CD4-positive, alpha-beta T cell (primary cell): ENCODE results near the gene CA7. TPM values are rescaled to one million over a fixed set of nuclear protein-coding genes. Genes with fewer than 3 reads are reported as not detected.

ENCODE experiments used
- ATAC-seq: fragments of 200-7000 bp; cut with Tn5 transposase; one replicate; pipeline ENCODE4 v1.10.0; 2022; ENCODE audit warnings: mild to moderate bottlenecking; ENCODE audit not compliant: poor library complexity
- CTCF ChIA-PET: fragments of 350-600 bp; sonication (Branson Sonifier 250); formaldehyde crosslinking; loops from one replicate; lab custom pipeline; 2021; ENCODE audit warnings: antibody characterized with exemption, inconsistent platforms; lab: Charles Lee
- POLR2A ChIA-PET: fragments of 350-600 bp; sonication (Branson Sonifier 250); formaldehyde crosslinking; loops from one replicate; lab custom pipeline; 2021; ENCODE audit warnings: antibody characterized with exemption, inconsistent platforms; lab: Charles Lee
- DNase-seq, 14 experiments: peaks; one replicate each; pipeline ENCODE4 v3.0.0-alpha.2; 2013 to 2020; ENCODE audit warnings: mixed read lengths in 2 of 14
- H3K27ac ChIP-seq, 2 donors: one replicate each; pipeline versions ENCODE4 v1.5.1 to v1.7.0; 2013; ENCODE audit warnings: low read length in 2 of 2, low read depth in 1 of 2, mild to moderate bottlenecking in 1 of 2
- H3K27me3 ChIP-seq, 2 experiments: 1 replicate in 1 of 2; 2 replicates in 1 of 2; pipeline versions ENCODE4 v1.6.1 to v1.7.0; 2013; ENCODE audit warnings: low read length in 2 of 2, control low read depth in 1 of 2, mild to moderate bottlenecking in 1 of 2, moderate library complexity in 1 of 2; ENCODE audit not compliant: insufficient read depth in 2 of 2, control insufficient read depth in 1 of 2
- H3K36me3 ChIP-seq: one replicate; pipeline ENCODE4 v1.6.1; 2013; ENCODE audit warnings: low read length, control low read depth; ENCODE audit not compliant: insufficient read depth
- H3K4me1 ChIP-seq: one replicate; pipeline ENCODE4 v1.6.1; 2013; ENCODE audit warnings: low read length, control low read depth; ENCODE audit not compliant: insufficient read depth
- H3K4me3 ChIP-seq: one replicate; pipeline ENCODE4 v1.5.1; 2013; ENCODE audit warnings: mild to moderate bottlenecking, low read length, moderate library complexity
- H3K9me3 ChIP-seq, 2 experiments: 1 replicate in 1 of 2; 2 replicates in 1 of 2; pipeline versions ENCODE4 v1.6.1 to v1.7.0; 2013; ENCODE audit warnings: low read length in 2 of 2, mild to moderate bottlenecking in 2 of 2, control low read depth in 1 of 2, moderate library complexity in 1 of 2; ENCODE audit not compliant: control insufficient read depth in 1 of 2, insufficient read depth in 1 of 2
- H3K27ac Mint-ChIP-seq: one replicate; pipeline ENCODE4 v1.8.0; 2020; ENCODE audit warnings: mixed read lengths
- H3K27me3 Mint-ChIP-seq: one replicate; pipeline ENCODE4 v1.8.0; 2021; ENCODE audit warnings: mixed read lengths
- H3K36me3 Mint-ChIP-seq: one replicate; pipeline ENCODE4 v1.8.0; 2021; ENCODE audit warnings: low read depth, mixed read lengths
- H3K4me1 Mint-ChIP-seq: one replicate; pipeline ENCODE4 v1.8.0; 2021; ENCODE audit warnings: low read depth, mixed read lengths
- H3K4me3 Mint-ChIP-seq: one replicate; pipeline ENCODE4 v1.8.0; 2020; ENCODE audit warnings: mild to moderate bottlenecking, mixed read lengths
- H3K9me3 Mint-ChIP-seq: one replicate; pipeline ENCODE4 v1.8.0; 2020; ENCODE audit warnings: mixed read lengths
- CTCF ChIP-seq: fragments of 200-600 bp; IDR thresholded peaks from one replicate; pipeline ENCODE4 v1.8.0; 2022; ENCODE audit warnings: antibody characterized with exemption, mild to moderate bottlenecking
- intact Hi-C, 2 experiments: fragments of 100-400 bp; cut with DNase I in 1 of 2; cut with micrococcal nuclease in 1 of 2; formaldehyde crosslinking; loops; one replicate each; pipeline versions ENCODE4 v1.15.1 to v1.9.0; 2023 to 2025; cut with DNase I, micrococcal nuclease
- total RNA-seq, 174 experiments: library from RNA in 2 of 174; stranded (reverse) in 2 of 174; gene quantifications; one replicate each; pipeline ENCODE4 v1.2.3 and lab custom pipeline; 2021 to 2026

The CA7 gene
- total RNA-seq, 2 experiments from 2014 or later: not detected

DNA sequence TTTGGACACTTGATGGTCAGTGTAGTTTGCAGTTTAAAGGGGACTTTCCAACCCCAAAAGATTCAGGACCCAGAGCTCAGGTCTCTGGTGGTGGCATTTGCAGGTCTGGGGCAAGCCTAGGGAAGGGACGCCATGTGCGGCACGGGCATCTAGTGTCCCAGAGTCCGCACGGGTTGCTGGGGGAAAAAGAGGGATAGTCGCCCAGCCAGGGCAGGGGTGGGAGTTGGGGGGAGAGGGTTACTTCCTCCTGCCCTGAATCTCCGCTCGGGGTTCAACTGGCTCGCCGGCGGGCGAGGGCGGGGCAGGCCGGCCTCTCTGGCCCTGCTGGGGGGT lies 239 bp upstream of the CA7 start:
- Histone ChIP-seq H3K4me1 (peaks cover 7% of the 10 kb centered on the region), H3K4me3 (no peak overlapping the region), H3K27ac (no peak overlapping the region), H3K36me3 (no peaks in the 10 kb centered on the region), H3K9me3 (peaks cover 0 to 4% of the 10 kb centered on the region in 2 experiments), H3K27me3 (peaks cover 33 to 40% of the 10 kb centered on the region in 2 experiments)
- peaks cover 11% of the 10 kb centered on the region for H3K4me1 Mint-ChIP-seq
- H3K9me3 Mint-ChIP-seq: no peaks in the 10 kb centered on the region
- DNase-seq (no peak), ATAC-seq (no peak)
- H3K36me3 Mint-ChIP-seq: no peaks in the 10 kb centered on the region
- intact Hi-C loops: no loop called here
- CTCF ChIA-PET: no interaction called here
- no peak for TF ChIP-seq CTCF
- POLR2A ChIA-PET: no interaction called here
- no peak overlapping the region for H3K27ac Mint-ChIP-seq
- peaks cover 67% of the 10 kb centered on the region for H3K27me3 Mint-ChIP-seq
- peak overlapping the region; percentile 54 for H3K4me3 Mint-ChIP-seq

DNA sequence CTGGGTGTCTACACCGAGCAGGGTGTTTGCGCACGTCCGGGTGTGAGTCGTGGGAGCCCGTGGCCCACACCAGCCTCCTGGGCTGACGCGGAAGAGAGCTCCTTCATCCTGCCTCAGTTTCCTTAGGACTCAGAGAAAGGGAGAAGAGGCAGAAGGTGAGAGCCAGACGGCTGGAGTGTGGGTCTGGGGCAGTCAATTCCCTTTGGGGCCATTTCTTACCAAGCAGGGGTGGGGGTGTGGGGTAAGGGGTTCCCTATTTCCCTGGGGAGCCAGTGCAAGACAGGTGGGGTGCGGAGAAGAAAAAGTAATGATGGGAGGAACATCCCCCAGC lies 831 bp downstream of the CA7 start:
- peaks cover 61% of the 10 kb centered on the region for H3K27me3 Mint-ChIP-seq

DNA sequence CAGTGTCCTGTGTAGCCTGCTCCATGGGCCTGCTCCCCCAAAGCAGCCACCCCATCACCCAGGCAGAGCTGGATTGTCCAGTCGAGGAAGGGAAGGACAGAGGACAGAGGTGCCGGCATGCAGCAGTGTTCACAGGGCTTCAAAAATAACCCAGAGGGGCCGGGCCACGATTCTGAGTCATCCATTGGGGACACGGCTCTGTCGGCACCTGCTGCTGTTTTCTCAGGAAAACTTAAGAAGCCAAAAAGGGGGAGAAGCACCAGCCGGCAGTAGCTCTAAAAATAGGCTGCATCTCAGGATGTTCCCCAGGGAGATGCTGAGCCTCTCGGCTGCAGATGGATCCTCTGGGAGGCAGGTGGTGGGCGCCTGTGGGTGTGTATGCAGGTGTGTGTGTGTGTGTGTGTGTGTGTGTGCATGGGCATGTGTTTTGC lies 1.6 kb downstream of the CA7 start:
- H3K36me3 Mint-ChIP-seq: no peaks in the 10 kb centered on the region
- no peaks in the 10 kb centered on the region for H3K9me3 Mint-ChIP-seq
- DNase-seq: no peak
- Histone ChIP-seq H3K4me1 (peaks cover 7% of the 10 kb centered on the region), H3K36me3 (no peaks in the 10 kb centered on the region), H3K27me3 (peaks cover 33 to 40% of the 10 kb centered on the region in 2 experiments), H3K27ac (no peak overlapping the region), H3K9me3 (peaks cover 0 to 4% of the 10 kb centered on the region in 2 experiments), H3K4me3 (no peak overlapping the region)
- CTCF ChIA-PET: interaction anchor here (1.1 kb wide), 1 partner anchor 15 kb away, joined by 3 read pairs; the partner anchor contains the start of gene NAE1
- peaks cover 11% of the 10 kb centered on the region for H3K4me1 Mint-ChIP-seq
- ATAC-seq: no peak
- H3K4me3 Mint-ChIP-seq: peak overlapping the region; percentile 36
- intact Hi-C loops: no loop called here
- POLR2A ChIA-PET: interaction anchor here (1.2 kb wide), 1 partner anchor 15 kb away, joined by 3 read pairs; the partner anchor contains the start of gene NAE1
- no peak overlapping the region for H3K27ac Mint-ChIP-seq
- peaks cover 61% of the 10 kb centered on the region for H3K27me3 Mint-ChIP-seq
- no peak for TF ChIP-seq CTCF

More for the DNA sequence above, 831 bp downstream of the CA7 start:
- CTCF ChIA-PET: no interaction called here
- H3K27ac Mint-ChIP-seq: no peak overlapping the region
- peaks cover 7% of the 10 kb centered on the region for H3K4me1 ChIP-seq
- peak overlapping the region; percentile 30 for H3K4me3 Mint-ChIP-seq
- no peak overlapping the region for H3K27ac ChIP-seq
- no peaks in the 10 kb centered on the region for H3K36me3 ChIP-seq
- POLR2A ChIA-PET: interaction anchor here (1.2 kb wide), 1 partner anchor 14 kb away, joined by 3 read pairs; the partner anchor contains the start of gene NAE1
- H3K4me1 Mint-ChIP-seq: peaks cover 11% of the 10 kb centered on the region
- no peak overlapping the region for H3K4me3 ChIP-seq
- no peaks in the 10 kb centered on the region for H3K36me3 Mint-ChIP-seq
- ATAC-seq (no peak), DNase-seq (no peak)
- H3K27me3 ChIP-seq: peaks cover 33 to 40% of the 10 kb centered on the region in 2 experiments
- H3K9me3 ChIP-seq: peaks cover 0 to 4% of the 10 kb centered on the region in 2 experiments
- no peaks in the 10 kb centered on the region for H3K9me3 Mint-ChIP-seq
- no peak for TF ChIP-seq CTCF
- intact Hi-C loops: no loop called here
